HG02943 (cell line): ENCODE results near the gene MYH9.
"Not testable (repeated sequence)": the region's sequence is repeated elsewhere in the genome, so short reads cannot be mapped to it uniquely, and the experiment has no call there.

ENCODE experiments used
- ATAC-seq: cut with Tn5 transposase; IDR thresholded peaks from one replicate; pipeline ENCODE4 v1.9.1; 2021; ENCODE audit warnings: mild to moderate bottlenecking, low read depth, moderate library complexity; ENCODE audit not compliant: unreplicated experiment

MYH9 gene

DNA sequence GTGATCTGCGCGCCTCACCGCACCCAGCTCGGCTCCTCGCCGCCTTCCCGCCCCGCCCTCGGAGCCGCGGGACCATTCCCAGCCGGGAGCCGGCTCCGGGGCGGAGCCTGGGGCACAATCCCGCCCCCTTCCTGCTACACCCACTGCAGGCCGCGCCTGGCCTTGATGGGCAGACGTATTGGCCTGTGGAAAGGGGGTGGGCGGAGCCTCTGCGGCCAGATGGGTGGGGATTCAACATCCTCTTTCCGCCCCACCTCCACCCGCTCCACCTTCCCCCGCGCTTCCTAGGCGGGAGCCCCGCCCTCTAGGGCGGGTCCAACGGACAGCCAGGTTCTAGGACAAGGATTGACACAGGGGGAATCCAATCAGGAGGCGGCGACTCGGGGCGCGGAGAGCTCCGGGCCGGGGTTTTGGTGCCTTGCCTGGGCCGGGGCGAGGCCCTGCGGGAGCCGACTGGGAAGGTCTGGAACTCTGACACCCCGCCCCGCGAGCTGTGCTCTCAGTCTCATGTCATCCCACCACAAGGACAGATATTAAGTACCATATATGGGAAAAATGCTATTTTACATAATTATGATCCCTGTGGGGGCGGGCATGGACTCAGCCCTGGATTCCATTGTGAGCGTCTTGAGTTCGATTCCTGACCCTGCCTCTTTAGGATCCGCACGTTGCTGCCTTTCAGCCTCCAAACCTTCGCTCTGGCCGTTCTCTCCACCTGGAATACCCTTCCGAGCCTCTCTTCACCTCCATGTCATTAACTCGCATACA is at the start of gene MYH9:
Gene MYH9, minus strand, starts transcription at position 9 of the 768 bp plus-strand sequence. CDS start 38,731 bp downstream, outside the sequence.
- ATAC-seq, result peak; percentile 74

- ATAC-seq, result no peak
These were observed 48.0 kb upstream of the MYH9 start for GRCh38 chr22:36435516-36436415.

DNA sequence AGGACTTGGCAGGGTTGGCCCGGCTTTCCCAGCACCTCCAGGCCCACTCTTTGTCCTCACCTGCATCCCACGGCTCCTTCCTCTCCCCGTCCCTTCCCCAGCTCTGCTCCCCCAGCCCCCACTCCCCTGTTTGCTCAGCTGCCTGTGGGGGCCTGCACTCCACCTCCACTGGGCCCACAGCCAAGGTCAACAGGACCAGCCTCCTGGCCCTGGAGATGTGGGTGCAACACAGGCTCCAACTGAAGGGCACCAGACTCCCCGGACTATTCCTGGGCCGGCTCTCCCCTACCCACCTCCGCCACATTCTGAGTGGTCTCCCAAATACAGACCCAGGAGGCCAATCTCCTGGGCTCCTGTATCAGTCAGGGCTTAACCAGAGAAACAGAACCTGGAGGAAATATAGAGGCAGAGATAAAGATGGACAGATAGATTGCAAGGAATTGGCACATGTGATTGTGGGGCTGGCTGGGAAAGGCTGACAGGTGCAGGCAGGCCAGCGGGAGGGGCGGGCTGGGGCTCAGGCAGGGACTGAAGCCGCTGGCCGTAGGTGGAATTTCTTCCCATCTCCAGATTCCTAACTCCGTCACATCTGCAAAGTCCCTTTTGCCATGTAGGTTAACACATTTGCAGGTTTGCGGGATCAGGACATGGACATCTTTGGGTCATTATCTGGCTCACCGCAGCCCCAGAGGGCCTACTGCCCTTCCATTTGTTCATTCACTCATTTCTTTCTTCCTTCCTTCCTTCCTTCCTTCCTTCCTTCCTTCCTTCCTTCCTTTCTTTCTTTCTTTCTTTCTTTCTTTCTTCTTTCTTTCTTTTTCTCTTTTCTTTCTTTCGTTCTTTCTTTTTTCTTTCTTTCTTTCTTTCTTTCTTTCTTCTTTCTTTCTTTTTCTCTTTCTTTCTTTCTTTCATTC is 45.8 kb upstream of the MYH9 start:
- no peak for ATAC-seq

DNA sequence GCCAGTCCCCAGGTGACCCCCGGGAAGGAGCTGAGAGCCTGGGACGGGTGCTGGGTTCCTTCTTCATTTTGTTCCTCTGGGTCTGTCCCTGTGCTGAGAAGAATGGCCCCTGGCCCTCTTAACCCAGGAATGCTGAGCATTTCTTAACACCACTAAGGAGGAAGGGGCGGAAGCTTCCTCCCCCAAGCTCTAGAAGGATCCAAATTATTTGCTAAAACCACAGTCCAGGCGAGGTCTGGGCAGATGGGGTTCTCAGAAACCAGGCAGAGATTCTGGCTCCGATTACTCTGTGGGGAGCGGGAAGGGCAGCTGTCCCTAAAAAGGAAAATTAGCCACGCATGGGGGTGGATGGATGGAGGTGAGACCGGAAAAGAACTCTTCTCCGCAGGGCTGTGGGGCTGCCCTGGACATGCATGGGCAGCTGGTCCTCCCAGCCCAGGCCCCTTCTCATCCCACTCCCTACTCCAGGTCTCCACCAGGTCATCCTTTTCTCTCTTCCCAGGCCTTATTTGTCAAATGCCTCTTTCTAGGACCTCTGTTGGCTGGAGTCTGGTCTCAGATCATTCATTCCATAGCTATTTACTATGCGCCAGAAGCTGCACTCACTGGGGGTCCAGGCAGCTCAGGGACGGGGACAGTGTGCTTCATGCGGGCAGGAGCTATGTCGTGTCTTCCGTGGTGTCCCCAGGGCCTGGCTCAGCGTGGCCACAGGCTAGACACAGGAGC is 45.0 kb upstream of the MYH9 start:
- no peak for ATAC-seq

DNA sequence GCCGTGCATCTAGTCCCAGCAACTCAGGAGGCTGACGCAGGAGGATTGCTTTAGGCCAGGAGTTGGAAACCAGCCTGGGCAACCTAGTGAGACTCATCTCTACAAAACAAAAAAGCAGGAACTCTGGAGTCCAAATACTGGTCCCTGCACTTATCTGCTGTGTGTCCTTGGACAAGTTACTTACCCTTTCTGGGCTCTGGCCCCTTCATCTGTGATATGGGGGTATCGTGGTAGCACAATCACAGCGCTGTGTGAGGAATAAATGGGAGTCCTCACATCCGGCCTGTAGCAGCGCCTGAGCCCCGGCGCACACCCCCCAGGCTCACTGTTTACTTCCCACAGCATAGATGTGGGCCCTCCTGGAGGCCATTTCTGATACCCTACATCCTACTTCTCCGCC is 44.2 kb upstream of the MYH9 start:
- ATAC-seq, result no peak

- no peak for ATAC-seq
These were observed 43.1 kb upstream of the MYH9 start for GRCh38 chr22:36430863-36431262.

GRCh38 chr22:36427952-36428351 is 40.2 kb upstream of the MYH9 start:
- ATAC-seq, result not testable (repeated sequence)

GRCh38 chr22:36425977-36426523 is 38.3 kb upstream of the MYH9 start:
- no peak for ATAC-seq

GRCh38 chr22:36424901-36425579 is 37.3 kb upstream of the MYH9 start:
- ATAC-seq, result no peak

GRCh38 chr22:36424466-36424865 is 36.7 kb upstream of the MYH9 start:
- ATAC-seq, result not testable (repeated sequence)

DNA sequence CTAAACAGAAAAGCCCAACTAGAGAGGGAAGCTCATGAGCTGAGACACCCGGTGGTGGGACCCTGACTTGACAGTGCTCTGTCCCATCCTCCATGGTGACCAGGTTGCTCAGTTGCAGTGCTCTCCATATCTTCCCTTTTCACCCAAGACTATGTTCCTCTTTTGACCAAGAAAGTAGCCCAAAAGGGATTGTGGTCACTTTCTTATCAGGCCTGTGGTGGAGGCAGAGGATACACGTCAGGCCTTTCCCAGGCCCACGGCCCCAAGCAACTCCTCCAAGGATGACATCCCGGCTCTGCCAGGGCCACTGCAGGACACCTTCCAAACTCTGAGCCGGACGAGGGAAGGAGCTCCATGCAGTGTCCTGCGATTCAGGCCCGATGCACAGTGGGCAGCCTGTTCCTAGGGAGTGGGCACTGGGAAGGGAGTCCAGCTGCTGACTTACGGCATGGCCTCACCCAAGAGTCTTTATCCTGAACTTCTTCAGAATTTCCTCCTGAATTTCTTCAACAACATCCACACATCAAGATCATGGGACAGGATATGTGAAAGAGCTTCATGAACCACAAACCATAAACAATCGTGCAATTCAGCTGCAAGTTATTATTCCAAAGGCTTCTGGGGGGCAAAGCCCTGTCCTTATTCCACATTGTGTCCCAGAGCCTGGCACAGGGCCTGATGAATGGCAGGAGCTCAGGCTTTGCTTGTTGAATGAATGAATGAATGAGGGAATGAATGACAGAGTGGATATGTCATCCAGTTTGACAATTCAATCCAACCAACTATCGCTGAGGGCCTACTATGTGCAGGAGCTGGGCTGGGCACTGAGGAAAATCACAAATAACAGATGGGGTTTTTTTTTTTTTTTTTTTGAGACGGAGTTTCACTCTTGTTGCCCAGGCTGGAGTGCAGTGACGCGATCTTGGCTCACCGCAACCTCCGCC is 36.0 kb upstream of the MYH9 start:
- no peak for ATAC-seq

GRCh38 chr22:36422287-36423014 is 34.7 kb upstream of the MYH9 start:
- ATAC-seq, result no peak

- ATAC-seq, result no peak
These were observed 32.4 kb upstream of the MYH9 start for GRCh38 chr22:36419912-36420882.

GRCh38 chr22:36419177-36419911 is 31.6 kb upstream of the MYH9 start:
- no peak for ATAC-seq

DNA sequence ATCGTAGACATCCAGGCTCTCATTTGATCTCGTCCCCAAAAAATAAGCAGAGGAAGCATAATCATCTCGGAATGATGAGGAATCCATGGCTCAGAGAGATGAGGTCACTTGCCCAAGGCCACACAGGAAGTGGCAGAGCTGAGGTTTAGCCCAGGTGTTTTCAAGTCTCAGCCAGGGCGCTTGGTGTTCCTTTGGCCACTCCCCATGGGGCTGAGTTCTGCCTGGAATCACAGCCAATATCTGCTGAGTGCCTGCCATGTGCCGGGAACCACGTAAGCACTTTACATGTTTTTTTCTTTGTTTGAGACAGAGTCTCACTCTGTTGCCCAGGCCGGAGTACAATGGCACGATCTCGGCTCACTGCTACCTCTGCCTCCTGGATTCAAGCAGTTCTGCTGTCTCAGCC is 29.5 kb upstream of the MYH9 start:
- ATAC-seq, result no peak
